ENCODE measurements around the gene MYOZ2. TPM values are rescaled to one million over a fixed set of nuclear protein-coding genes. Genes with fewer than 3 reads are reported as not detected.

The MYOZ2 gene
- total RNA-seq, 1 donor from 2014 or later: 705 TPM

DNA sequence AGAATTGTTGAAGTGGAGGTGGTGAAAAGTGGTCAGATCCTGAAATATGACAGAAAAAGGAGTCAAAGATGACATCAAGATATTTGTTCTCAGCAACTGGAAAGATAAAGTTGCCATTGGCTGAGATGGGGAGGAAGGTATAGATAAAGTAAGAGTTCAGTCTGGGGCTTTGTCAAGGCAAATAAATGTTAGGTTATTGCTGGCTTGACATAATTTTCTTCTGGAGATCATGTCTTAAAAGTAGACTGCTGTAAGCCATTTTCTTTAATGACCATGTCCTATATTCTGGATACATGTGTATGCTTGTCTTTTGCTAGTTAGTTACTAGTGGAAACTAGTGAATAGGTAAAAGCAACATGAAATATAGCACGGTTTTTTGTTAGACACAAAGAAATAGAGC, 82.5 kb downstream of the MYOZ2 start:
- ATAC-seq (ENCODE audit: poor library complexity) (no peak), DNase-seq (no peak)
- intact Hi-C loops (cut with DNase I): loop anchor here (10.0 kb wide), 1 partner anchor 173 kb away; no protein-coding TSS in a partner anchor

DNA sequence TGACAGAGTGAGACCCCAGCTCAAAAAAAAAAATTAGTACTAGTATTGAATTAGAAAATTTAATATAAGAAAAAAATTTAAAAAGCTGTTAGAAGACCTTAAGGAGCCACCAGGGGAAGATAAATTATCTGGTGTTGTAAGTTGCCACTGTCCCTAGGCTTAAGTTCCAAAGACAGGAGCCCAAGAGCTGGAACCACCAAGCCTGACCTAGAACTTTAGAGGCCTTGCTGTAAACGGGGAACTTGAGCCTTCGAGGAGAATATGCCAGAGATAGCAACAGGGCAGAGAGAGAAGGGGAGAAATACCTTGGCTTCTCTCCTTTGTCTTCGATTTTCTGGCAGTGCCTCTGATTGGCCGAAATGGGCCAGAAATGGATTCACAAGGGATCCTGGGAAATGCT, 85.8 kb downstream of the MYOZ2 start:
- DNase-seq (no peak), ATAC-seq (ENCODE audit: poor library complexity) (no peak)
- intact Hi-C loops (cut with DNase I): no loop called here

DNA sequence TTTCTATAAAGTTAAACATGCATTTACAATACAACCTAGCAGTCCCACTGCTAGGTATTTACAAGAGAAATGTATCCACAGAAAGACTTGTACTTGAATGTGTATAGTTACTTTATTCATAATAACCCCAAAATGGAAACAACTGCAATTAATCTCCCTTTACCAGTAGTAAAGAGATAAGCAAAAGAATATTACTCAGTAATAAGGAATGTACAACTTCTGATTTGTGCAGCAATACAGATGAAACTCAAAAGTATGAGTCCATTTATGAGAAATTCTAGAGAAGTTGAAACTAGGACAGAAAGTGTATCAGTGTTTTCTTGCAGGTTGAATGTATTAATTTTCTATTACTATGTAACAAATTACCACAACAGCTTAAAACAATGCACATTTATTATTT, 92.1 kb downstream of the MYOZ2 start:
- no peak for DNase-seq
- intact Hi-C loops (cut with DNase I): no loop called here
- no peak for ATAC-seq (ENCODE audit: poor library complexity)

DNA sequence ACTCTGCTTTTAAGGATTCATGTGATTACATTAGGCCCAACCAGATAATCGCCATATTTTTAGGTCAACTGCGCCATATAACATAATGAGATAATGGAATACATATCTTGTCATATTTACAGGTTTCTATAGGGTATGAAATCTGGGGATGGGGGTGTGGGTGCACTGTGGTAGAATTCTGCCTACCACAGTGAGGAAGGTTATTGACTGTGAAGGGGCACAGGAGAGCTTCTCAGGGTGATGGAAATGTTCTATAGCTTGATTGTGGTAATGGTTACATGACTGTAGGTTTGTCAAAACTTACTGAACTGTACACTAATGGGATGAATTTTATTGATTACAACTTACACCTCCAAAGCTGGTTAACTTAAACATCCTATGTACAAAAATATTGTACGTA, 92.8 kb downstream of the MYOZ2 start:
- no peak for ATAC-seq (ENCODE audit: poor library complexity)
- intact Hi-C loops (cut with DNase I): no loop called here

DNA sequence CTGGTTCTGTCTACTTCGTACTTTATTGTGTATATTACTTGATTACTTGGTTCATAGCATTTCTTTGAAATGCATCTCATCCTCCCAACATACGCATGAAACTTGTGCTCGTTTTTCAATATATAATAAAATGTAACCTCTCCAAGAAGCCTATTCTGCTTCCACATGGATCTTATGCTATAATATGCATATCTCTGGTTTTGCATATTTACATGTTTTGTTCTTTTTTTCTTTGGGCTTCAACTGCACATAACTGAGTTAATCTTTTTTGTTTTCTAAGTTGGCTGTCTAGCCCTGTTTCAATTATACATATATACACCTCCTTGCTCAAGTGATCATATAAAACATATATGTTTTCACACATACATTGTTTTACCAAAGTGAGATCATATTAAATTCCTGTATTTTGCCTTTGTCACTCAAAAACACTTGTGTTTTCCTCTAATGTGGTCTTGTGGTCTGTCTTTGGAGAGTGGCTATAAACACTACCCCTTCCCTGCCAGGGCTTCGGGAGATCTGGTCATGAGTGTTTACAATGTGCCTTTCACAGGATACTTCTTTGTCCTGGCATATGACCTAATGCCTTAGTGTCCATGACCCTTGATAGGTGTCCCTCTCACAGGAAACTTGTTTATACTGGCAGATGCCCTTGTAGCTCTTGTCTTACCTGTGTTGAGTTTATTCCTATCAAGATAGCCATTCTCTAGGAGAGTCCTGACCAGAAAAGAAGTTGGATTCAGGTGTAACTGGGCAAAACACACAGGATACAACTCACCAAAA, 94.5 kb downstream of the MYOZ2 start:
- intact Hi-C loops (cut with DNase I): no loop called here
- ATAC-seq (ENCODE audit: poor library complexity): peak; percentile 24
- DNase-seq: no peak

More for the DNA sequence above, 92.8 kb downstream of the MYOZ2 start:
- DNase-seq: no peak

DNA sequence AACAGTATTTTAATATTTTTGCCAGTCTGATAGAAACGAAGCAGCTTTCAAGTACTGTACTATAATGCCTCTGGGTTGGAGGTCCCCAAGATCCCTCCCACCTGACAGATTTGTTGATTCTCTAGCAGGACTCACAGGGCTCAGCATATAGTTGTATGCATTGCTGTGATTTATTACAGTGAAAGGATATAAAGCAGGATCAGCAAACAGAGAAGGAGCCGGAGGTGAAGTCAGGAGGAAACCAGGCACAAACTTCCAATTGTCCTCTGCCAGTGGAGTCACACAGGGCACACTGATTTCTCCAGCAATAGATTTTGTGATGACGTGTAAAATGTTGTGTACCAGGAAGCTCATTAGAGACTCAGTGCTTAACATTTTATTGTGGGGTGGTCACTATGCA, 95.9 kb downstream of the MYOZ2 start:
- intact Hi-C loops (cut with DNase I): no loop called here
- no peak for ATAC-seq (ENCODE audit: poor library complexity)

DNA sequence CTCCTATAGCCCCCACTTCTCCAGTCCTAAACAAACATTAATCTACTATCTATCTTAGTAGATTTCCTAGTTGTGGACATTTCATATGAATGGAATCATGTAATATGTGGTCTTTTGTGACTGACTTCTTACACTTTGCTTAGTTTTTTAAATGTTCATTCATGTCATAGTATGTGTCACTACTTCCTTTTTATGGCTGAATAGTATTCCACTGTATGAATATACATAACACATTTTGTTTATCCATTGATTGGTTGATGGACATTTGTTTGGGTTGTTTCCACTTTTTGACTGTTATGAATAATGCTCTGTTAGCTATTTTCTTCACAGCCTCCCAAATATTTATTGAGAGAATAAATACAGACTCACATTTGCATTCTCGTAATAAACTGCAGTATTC, 96.7 kb downstream of the MYOZ2 start:
- no peak for ATAC-seq (ENCODE audit: poor library complexity)
- DNase-seq: no peak
- intact Hi-C loops (cut with DNase I): no loop called here

More for the DNA sequence above, 95.9 kb downstream of the MYOZ2 start:
- DNase-seq: no peak

DNA sequence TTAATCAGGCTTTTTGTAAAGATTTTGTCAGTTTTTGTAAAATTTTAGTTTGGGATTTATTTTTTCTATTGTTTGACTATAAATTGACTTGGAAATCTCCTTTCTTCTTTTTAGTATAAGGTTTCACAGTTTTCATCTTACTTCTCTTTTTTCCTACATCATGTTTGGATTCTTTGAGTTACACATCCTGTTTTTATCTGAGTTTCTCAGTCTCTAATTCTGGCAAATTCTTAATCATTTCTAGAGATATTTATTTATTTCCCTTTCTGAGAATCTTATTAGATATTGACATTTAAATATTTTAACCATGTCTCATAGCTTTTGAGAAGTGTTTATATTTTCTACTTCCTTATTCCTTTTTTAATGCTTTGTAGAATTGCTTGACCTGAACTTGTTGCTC, 97.6 kb downstream of the MYOZ2 start:
- no peak for DNase-seq
- no peak for ATAC-seq (ENCODE audit: poor library complexity)
- intact Hi-C loops (cut with DNase I): no loop called here

DNA sequence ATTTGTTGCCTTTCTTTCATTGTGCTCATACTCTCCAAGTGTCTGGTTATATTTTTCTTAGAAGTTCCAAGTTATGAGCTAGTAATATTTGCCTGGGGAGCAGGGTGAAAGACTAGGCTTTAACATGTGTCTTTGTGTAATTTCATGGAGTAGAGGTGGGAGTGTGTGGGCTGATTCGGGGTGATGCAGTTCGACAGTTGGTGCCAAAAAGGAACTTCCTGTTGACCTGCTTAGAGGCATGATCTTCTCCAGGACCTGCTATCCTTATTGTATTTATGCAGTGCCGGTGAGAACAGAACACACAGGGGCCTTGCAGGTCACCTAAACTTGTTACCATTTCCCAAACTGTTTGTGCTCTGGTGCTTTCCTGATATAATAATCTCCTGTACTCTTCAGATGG, 98.1 kb downstream of the MYOZ2 start:
- no peak for DNase-seq
- ATAC-seq (ENCODE audit: poor library complexity): peak; percentile 7
- intact Hi-C loops (cut with DNase I): no loop called here

DNA sequence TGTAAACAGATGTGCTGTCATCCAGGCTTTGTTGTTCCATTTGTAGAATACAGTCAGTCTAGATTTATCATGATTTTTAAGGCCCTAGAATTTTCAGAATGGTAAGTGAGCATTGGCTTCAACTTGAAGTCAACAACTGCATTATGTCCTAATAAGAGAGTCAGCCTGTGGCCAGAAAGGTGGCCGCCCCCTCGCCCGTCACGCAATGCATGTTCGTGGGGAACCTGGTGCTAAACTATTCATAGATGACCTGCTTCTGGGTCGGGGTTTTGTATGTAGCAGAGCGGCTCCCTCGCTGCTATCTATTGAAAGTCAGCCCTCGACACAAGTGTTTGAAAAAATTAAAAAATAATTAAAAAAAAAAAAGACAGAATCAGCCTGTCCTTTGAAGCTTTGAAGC, 101.6 kb downstream of the MYOZ2 start:
- intact Hi-C loops (cut with DNase I): no loop called here
- DNase-seq: peak; percentile 31
- ATAC-seq (ENCODE audit: poor library complexity): no peak

Other genes starting within 250 kb of the MYOZ2 start
- gene SYNPO2, start 247.0 kb upstream of the MYOZ2 start, total RNA-seq: 196 TPM
- gene USP53, start 76.9 kb downstream of the MYOZ2 start, total RNA-seq: 34.7 TPM
- not detected for gene FABP2, start 186.3 kb downstream of the MYOZ2 start, total RNA-seq

Data from Right ventricle myocardium superior (tissue), 1 donor.